GM10248 (cell line): ENCODE results near the gene WNK4.

Experiments used
- CTCF ChIA-PET: fragments of 300-600 bp; sonication (Branson Sonifier 250); formaldehyde crosslinking; extraction: SDS; loops from one replicate; lab custom pipeline; 2021; ENCODE audit warnings: antibody characterized with exemption; lab: Yijun Ruan, JAX
- POLR2A ChIA-PET: fragments of 350-650 bp; sonication (Branson Sonifier 250); formaldehyde crosslinking; extraction: SDS; loops from one replicate; lab custom pipeline; 2020; ENCODE audit warnings: antibody characterized with exemption; lab: Yijun Ruan, JAX
- DNase-seq: peaks from one replicate; pipeline ENCODE4 v3.0.0; 2012; ENCODE audit errors: extremely low spot score
- TF ChIP-seq, protein P1 (sequence below): IDR thresholded peaks from 2 replicates; pipeline ENCODE4 v1.5.1; 2012; ENCODE audit warnings: mild to moderate bottlenecking, low read depth; ENCODE audit errors: extremely low read depth, missing control alignments, control extremely low read depth

Gene WNK4

DNA sequence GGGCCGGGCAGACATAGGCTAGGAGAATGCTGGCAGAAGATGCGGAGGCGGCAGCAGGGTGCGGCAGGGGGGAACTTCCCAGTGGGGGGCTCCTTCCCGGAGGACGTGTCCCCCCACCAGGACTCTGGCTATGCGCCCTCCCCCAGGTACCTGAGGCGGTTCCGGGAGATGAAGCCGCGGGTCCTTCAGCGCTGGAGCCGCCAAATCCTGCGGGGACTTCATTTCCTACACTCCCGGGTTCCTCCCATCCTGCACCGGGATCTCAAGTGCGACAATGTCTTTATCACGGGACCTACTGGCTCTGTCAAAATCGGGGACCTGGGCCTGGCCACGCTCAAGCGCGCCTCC is 3.4 kb downstream of the WNK4 start:
- TF ChIP-seq, protein P1, sequence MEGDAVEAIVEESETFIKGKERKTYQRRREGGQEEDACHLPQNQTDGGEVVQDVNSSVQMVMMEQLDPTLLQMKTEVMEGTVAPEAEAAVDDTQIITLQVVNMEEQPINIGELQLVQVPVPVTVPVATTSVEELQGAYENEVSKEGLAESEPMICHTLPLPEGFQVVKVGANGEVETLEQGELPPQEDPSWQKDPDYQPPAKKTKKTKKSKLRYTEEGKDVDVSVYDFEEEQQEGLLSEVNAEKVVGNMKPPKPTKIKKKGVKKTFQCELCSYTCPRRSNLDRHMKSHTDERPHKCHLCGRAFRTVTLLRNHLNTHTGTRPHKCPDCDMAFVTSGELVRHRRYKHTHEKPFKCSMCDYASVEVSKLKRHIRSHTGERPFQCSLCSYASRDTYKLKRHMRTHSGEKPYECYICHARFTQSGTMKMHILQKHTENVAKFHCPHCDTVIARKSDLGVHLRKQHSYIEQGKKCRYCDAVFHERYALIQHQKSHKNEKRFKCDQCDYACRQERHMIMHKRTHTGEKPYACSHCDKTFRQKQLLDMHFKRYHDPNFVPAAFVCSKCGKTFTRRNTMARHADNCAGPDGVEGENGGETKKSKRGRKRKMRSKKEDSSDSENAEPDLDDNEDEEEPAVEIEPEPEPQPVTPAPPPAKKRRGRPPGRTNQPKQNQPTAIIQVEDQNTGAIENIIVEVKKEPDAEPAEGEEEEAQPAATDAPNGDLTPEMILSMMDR, result no peak
- DNase-seq, result no peak
- ChIA-PET POLR2A (no interaction called here), CTCF (interaction anchor here (1.5 kb wide), 1 partner anchor 12 kb away, joined by 3 read pairs; no protein-coding TSS in a partner anchor)

DNA sequence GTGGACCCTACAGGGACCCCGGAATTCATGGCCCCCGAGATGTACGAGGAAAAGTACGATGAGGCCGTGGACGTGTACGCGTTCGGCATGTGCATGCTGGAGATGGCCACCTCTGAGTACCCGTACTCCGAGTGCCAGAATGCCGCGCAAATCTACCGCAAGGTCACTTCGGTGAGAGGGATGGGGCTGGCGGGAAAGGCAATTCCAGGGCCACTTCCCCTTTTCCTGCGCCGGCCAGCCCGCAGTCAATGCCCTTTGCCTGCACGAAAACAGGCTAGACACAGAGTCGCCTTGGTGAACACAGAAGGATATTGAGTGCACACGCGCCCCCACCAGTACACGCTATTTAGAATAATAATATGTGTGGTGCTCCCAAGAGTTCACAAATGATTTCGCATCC is 4.0 kb downstream of the WNK4 start:
- ChIA-PET CTCF (interaction anchor here (1.3 kb wide), 1 partner anchor 14 kb away, joined by 3 read pairs; the partner anchor contains the start of genes CNTD1 and COA3), POLR2A (no interaction called here)

DNA sequence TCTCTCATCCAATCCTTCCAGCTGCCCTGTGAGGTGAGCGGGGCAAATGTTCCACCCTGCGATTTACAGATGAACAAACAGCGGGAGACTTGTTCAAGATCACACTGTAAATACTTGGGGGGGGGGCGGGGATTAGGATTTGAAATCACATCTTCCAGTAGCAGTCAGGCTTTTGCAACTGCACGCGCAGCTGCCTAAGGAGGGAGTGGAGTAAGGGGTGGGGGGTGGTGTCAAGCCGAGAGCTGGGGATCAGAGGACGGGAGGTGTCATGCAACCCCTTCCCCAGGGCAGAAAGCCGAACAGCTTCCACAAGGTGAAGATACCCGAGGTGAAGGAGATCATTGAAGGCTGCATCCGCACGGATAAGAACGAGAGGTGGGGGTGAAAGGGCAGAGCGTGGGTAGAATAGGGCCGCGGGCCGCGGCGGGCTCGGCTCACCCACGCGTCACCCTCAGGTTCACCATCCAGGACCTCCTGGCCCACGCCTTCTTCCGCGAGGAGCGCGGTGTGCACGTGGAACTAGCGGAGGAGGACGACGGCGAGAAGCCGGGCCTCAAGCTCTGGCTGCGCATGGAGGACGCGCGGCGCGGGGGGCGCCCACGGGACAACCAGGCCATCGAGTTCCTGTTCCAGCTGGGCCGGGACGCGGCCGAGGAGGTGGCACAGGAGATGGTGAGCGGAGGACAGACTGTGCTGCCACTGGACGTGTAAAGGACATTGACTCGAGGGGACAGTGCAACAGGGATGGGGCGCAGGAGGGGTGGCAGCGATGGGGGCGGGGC is 4.6 kb downstream of the WNK4 start:
- CTCF ChIA-PET, result interaction anchor here (1.0 to 1.3 kb wide), 2 partner anchors 14 to 33 kb away, joined by 3 to 4 read pairs; partner anchors contain the start of genes CNTD1 and COA3
- TF ChIP-seq, protein P1, result no peak
- POLR2A ChIA-PET, result interaction anchor here (0.7 kb wide), 2 partner anchors 80 to 452 kb away, joined by 3 read pairs; no protein-coding TSS in a partner anchor
- DNase-seq, result no peak

More for the DNA sequence above, 4.0 kb downstream of the WNK4 start:
- TF ChIP-seq, protein P1, result no peak
- no peak for DNase-seq

DNA sequence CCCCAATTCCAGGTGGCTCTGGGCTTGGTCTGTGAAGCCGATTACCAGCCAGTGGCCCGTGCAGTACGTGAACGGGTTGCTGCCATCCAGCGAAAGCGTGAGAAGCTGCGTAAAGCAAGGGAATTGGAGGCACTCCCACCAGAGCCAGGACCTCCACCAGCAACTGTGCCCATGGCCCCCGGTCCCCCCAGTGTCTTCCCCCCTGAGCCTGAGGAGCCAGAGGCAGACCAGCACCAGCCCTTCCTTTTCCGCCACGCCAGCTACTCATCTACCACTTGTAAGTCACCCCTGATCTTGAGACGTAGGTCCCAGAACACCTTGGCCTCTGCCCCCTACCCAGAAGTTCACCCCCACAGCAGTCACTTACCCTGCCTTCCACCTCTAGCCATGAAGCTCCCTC is 6.9 kb downstream of the WNK4 start:
- ChIA-PET CTCF (interaction anchor here (0.9 to 1.2 kb wide), 3 partner anchors 9 to 24 kb away, joined by 3 to 4 read pairs (median 3); no protein-coding TSS in a partner anchor), POLR2A (interaction anchor here (0.6 kb wide), 1 partner anchor 163 kb away, joined by 10 read pairs; no protein-coding TSS in a partner anchor)
- DNase-seq, result no peak
- TF ChIP-seq, protein P1, result no peak

DNA sequence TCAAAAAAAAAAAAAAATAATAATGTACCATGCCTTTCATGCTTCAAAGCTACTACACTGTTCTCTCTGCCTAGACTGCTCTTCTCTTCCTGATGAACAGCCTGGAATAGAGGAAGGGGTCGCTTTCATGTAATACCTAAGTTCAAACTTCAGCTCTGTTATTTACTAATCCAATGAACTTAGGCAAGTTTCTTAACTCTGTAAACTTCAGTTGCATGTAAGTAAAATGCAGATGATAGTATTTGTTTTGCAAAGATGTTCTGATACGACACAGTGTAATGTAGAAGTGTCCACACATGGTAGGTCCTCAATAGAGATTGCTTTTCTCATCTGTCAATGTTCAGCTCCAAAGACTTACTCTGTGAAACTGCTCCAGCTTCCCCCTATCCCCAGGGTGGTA is 11.5 kb downstream of the WNK4 start:
- ChIA-PET CTCF (interaction anchor here (1.4 kb wide), 1 partner anchor 28 kb away, joined by 3 read pairs; no protein-coding TSS in a partner anchor), POLR2A (interaction anchor here (1.0 kb wide), 1 partner anchor 14 kb away, joined by 5 read pairs; no protein-coding TSS in a partner anchor)
- TF ChIP-seq, protein P1, result no peak
- no peak for DNase-seq

DNA sequence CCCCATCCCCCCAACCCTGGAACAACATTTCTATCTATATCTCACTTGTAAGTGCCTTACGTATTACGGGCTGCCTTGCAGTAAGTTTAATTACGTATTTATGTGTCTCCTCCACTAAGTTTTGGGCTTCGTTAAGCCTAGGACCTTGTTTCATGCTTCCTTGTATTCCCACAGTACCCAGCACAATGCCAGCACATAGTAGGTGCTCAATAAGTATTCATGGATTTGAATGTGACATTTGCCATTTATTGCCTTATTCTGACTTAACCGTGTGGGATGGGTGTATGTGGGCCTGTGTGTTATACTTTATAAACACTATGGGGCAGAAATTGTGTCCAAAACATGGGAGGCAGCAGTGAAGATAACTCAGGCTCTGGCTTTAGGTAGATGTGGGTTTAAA is 12.1 kb downstream of the WNK4 start:
- TF ChIP-seq, protein P1, result no peak
- ChIA-PET CTCF (interaction anchor here (0.7 kb wide), 1 partner anchor 14 kb away, joined by 3 read pairs; no protein-coding TSS in a partner anchor), POLR2A (no interaction called here)
- DNase-seq, result no peak
